HCT116 (cell line): Measurements from ENCODE around the gene RTN1.

Experiments
- CTCF ChIP-seq, 3 experiments: fragments of 200-600 bp in 1 of 3; sonication (generic) in 1 of 3; IDR thresholded peaks in 2 of 3; conservative IDR thresholded peaks in 1 of 3; 2 replicates each; pipeline ENCODE4 v1.5.1; 2012 to 2017; ENCODE audit warnings: low read depth in 2 of 3, low read length in 2 of 3, antibody characterized with exemption in 1 of 3, borderline replicate concordance in 1 of 3, control low read depth in 1 of 3, mild to moderate bottlenecking in 1 of 3, mixed read lengths in 1 of 3, mixed run types in 1 of 3, moderate library complexity in 1 of 3; ENCODE audit not compliant: insufficient read depth in 1 of 3
- POLR2A ChIP-seq: IDR thresholded peaks from 2 replicates; pipeline ENCODE4 v1.7.0; 2011; ENCODE audit warnings: borderline replicate concordance; ENCODE audit not compliant: insufficient read depth, insufficient read length; ENCODE audit errors: extremely low read depth
- POLR2AphosphoS5 ChIP-seq: IDR thresholded peaks from 2 replicates; pipeline ENCODE4 v1.6.1; 2011; ENCODE audit warnings: mild to moderate bottlenecking, low read depth, low read length, moderate library complexity
- RAD21 ChIP-seq: IDR thresholded peaks from 2 replicates; pipeline ENCODE4 v1.6.1; 2012; ENCODE audit warnings: low read depth, mild to moderate bottlenecking
- TF ChIP-seq, protein P1 (sequence below): IDR thresholded peaks from 2 replicates; pipeline ENCODE4 v1.6.1; 2012; ENCODE audit warnings: low read depth
- TF ChIP-seq, protein P2 (sequence below): IDR thresholded peaks from 2 replicates; pipeline ENCODE4 v1.6.1; 2011; ENCODE audit warnings: mild to moderate bottlenecking, low read length, moderate library complexity; ENCODE audit not compliant: insufficient replicate concordance; ENCODE audit errors: extremely low read depth

DNA sequence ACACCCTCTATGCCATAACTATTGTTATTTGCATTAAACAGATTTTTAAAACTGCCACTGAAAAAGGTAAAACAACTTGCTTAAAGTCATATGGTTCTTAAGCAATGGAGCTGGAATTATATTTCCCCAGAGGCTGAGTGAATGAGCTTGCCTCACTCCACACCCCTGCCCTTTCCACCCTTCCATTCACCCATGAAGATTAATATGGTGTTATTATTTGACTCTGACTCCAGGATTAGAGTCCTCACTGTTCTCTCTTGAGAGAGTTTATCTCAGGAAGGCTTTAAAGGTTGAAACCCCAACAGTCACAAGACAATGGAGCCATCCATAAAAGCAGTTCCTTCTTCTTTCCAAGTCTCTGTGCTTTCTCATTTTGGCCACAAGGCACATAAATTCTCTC lies 84.9 kb downstream of the RTN1 start:
- TF ChIP-seq CTCF (IDR thresholded peaks at IDR 0.05 in 2 of 3, conservative IDR thresholded peaks at IDR 0.05 in 1 of 3; ENCODE audit: borderline replicate concordance in 1 of 3, insufficient read depth in 1 of 3, low read depth in 2 of 3, low read length in 2 of 3) (no peak), POLR2A (no peak), RAD21 (no peak), POLR2AphosphoS5 (no peak)
- TF ChIP-seq, protein P1, sequence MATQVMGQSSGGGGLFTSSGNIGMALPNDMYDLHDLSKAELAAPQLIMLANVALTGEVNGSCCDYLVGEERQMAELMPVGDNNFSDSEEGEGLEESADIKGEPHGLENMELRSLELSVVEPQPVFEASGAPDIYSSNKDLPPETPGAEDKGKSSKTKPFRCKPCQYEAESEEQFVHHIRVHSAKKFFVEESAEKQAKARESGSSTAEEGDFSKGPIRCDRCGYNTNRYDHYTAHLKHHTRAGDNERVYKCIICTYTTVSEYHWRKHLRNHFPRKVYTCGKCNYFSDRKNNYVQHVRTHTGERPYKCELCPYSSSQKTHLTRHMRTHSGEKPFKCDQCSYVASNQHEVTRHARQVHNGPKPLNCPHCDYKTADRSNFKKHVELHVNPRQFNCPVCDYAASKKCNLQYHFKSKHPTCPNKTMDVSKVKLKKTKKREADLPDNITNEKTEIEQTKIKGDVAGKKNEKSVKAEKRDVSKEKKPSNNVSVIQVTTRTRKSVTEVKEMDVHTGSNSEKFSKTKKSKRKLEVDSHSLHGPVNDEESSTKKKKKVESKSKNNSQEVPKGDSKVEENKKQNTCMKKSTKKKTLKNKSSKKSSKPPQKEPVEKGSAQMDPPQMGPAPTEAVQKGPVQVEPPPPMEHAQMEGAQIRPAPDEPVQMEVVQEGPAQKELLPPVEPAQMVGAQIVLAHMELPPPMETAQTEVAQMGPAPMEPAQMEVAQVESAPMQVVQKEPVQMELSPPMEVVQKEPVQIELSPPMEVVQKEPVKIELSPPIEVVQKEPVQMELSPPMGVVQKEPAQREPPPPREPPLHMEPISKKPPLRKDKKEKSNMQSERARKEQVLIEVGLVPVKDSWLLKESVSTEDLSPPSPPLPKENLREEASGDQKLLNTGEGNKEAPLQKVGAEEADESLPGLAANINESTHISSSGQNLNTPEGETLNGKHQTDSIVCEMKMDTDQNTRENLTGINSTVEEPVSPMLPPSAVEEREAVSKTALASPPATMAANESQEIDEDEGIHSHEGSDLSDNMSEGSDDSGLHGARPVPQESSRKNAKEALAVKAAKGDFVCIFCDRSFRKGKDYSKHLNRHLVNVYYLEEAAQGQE, result no peak
- TF ChIP-seq, protein P2, sequence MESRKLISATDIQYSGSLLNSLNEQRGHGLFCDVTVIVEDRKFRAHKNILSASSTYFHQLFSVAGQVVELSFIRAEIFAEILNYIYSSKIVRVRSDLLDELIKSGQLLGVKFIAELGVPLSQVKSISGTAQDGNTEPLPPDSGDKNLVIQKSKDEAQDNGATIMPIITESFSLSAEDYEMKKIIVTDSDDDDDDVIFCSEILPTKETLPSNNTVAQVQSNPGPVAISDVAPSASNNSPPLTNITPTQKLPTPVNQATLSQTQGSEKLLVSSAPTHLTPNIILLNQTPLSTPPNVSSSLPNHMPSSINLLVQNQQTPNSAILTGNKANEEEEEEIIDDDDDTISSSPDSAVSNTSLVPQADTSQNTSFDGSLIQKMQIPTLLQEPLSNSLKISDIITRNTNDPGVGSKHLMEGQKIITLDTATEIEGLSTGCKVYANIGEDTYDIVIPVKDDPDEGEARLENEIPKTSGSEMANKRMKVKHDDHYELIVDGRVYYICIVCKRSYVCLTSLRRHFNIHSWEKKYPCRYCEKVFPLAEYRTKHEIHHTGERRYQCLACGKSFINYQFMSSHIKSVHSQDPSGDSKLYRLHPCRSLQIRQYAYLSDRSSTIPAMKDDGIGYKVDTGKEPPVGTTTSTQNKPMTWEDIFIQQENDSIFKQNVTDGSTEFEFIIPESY, result no peak
